ENCODE measurements around the gene USP34.

The USP34 gene

DNA sequence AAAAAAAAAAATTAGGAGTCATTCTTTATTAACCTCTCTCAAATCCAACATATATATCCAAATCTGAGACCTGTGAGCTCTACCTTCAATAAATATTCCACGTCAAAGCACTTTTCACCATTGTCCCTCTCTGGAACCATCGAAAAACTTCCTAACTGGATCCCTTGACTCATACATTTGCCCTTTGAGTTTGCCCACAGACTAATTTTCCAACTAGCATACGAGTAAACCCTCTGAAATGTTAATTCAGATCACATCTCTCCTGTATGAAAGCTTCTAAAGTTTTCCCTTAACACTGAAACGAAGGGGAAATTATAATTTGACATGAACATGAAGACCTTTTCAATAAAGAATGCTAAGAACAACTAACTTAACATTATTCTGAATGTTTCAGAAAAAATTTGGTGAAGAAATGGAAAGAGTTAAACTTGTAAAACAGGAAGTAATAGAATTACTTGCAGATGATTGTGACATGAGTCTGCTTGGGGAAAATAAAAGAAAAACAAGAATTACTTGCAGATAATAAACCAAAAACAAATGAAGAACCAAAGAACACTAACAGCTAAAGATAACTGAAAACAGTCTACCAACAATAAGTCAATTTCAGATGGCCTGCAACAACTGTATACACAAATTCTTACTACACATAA is 198.3 kb downstream of the USP34 start (continued):
- TF ChIP-seq ZFP69B (tag by site-specific recombination; IDR thresholded peaks at IDR 0.05) = no peak
- no peak for TF ChIP-seq ZNF600 (tag by site-specific recombination; IDR thresholded peaks at IDR 0.05)
- TF ChIP-seq ZBTB6 (tag by site-specific recombination; IDR thresholded peaks at IDR 0.05) = no peak
- no peak for TF ChIP-seq ZNF184 (tag by site-specific recombination; IDR thresholded peaks at IDR 0.05)
- no peak for TF ChIP-seq ZIC2 (tag by site-specific recombination; IDR thresholded peaks at IDR 0.05)
- TF ChIP-seq ZNF747 (tag by site-specific recombination; IDR thresholded peaks at IDR 0.05) = no peak
- no peak for TF ChIP-seq ZNF169 (tag by site-specific recombination; IDR thresholded peaks at IDR 0.05)
- TF ChIP-seq, protein P1, sequence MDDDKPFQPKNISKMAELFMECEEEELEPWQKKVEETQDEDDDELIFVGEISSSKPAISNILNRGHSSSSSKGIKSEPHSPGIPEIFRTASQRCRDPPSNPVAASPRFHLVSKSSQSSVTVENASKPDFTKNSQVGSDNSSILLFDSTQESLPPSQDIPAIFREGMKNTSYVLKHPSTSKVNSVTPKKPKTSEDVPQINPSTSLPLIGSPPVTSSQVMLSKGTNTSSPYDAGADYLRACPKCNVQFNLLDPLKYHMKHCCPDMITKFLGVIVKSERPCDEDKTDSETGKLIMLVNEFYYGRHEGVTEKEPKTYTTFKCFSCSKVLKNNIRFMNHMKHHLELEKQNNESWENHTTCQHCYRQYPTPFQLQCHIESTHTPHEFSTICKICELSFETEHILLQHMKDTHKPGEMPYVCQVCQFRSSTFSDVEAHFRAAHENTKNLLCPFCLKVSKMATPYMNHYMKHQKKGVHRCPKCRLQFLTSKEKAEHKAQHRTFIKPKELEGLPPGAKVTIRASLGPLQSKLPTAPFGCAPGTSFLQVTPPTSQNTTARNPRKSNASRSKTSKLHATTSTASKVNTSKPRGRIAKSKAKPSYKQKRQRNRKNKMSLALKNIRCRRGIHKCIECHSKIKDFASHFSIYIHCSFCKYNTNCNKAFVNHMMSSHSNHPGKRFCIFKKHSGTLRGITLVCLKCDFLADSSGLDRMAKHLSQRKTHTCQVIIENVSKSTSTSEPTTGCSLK (tag by site-specific recombination; IDR thresholded peaks at IDR 0.05) = no peak
- no peak for TF ChIP-seq MEIS1 (CRISPR knock-in tag; IDR thresholded peaks at IDR 0.05; ENCODE audit: borderline replicate concordance)

DNA sequence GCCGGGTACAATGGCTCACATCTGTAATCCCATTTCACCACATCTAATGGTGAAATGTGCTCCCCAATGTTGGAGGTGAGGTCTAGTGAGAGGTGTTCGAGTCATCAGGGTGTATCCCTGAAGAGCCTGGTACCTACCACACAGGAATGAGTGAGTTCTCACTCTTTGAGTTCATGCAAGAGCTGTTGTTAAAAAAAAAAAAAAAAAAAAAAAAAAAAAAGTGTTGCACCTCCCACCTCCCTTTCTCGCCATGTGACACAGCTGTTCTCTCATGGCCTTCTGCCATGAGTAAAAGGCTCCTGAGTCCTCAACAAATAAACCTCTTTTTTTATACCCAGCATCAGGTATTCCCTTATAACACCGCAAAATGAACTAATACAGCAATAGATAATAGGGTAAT is 202.6 kb downstream of the USP34 start:
- H3K27ac ChIP-seq (ENCODE audit: extremely low read depth, low read depth, low read length) = no peak overlapping the region
- H3K36me3 ChIP-seq (ENCODE audit: control insufficient read depth in 2 of 2, insufficient read depth in 1 of 2, low read length in 2 of 2) = peaks cover 22 to 25% of the 10 kb centered on the region in 2 experiments
- ChIA-PET POLR2A (no interaction called here), CTCF (no interaction called here)
- TF ChIP-seq ZNF18 (tag by site-specific recombination; IDR thresholded peaks at IDR 0.05) = no peak
- TF ChIP-seq ZNF362 (tag by site-specific recombination; IDR thresholded peaks at IDR 0.05) = 0 out of 2 replicates have a peak, but pooled peaks have one; percentile 29
- H3K4me3 ChIP-seq (ENCODE audit: low read depth, low read length) = no peak overlapping the region
- no peaks in the 10 kb centered on the region for H3K9me3 ChIP-seq (ENCODE audit: control insufficient read depth, insufficient read depth, low read depth, low read length)
- no peaks in the 10 kb centered on the region for H3K4me1 ChIP-seq (ENCODE audit: control insufficient read depth, insufficient read depth, low read length)

- no peak for TF ChIP-seq ZNF768 (tag by site-specific recombination; IDR thresholded peaks at IDR 0.05)
- TF ChIP-seq, protein P2, sequence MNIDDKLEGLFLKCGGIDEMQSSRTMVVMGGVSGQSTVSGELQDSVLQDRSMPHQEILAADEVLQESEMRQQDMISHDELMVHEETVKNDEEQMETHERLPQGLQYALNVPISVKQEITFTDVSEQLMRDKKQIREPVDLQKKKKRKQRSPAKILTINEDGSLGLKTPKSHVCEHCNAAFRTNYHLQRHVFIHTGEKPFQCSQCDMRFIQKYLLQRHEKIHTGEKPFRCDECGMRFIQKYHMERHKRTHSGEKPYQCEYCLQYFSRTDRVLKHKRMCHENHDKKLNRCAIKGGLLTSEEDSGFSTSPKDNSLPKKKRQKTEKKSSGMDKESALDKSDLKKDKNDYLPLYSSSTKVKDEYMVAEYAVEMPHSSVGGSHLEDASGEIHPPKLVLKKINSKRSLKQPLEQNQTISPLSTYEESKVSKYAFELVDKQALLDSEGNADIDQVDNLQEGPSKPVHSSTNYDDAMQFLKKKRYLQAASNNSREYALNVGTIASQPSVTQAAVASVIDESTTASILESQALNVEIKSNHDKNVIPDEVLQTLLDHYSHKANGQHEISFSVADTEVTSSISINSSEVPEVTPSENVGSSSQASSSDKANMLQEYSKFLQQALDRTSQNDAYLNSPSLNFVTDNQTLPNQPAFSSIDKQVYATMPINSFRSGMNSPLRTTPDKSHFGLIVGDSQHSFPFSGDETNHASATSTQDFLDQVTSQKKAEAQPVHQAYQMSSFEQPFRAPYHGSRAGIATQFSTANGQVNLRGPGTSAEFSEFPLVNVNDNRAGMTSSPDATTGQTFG (tag by site-specific recombination; IDR thresholded peaks at IDR 0.05; ENCODE audit: borderline replicate concordance) = no peak
- TF ChIP-seq ZBTB8A (tag by site-specific recombination; IDR thresholded peaks at IDR 0.05) = no peak
- no peak for TF ChIP-seq HOXD13 (CRISPR knock-in tag; IDR thresholded peaks at IDR 0.05; ENCODE audit: borderline replicate concordance)
- TF ChIP-seq ZNF362 (tag by site-specific recombination; IDR thresholded peaks at IDR 0.05) = no peak
- TF ChIP-seq EGR2 (tag by site-specific recombination; IDR thresholded peaks at IDR 0.05; ENCODE audit: low read depth) = no peak
- Histone ChIP-seq H3K4me1 (ENCODE audit: control insufficient read depth, insufficient read depth, low read length) (no peaks in the 10 kb centered on the region), H3K27ac (ENCODE audit: extremely low read depth, low read depth, low read length) (no peak overlapping the region), H3K4me3 (ENCODE audit: low read depth, low read length) (no peak overlapping the region), H3K36me3 (ENCODE audit: control insufficient read depth in 2 of 2, insufficient read depth in 1 of 2, low read length in 2 of 2) (peaks cover 24 to 28% of the 10 kb centered on the region in 2 experiments), H3K9me3 (ENCODE audit: control insufficient read depth, insufficient read depth, low read depth, low read length) (no peaks in the 10 kb centered on the region)
- ChIA-PET CTCF (interaction anchor here (0.6 kb wide), 1 partner anchor 52 kb away, joined by 3 read pairs; no protein-coding TSS in a partner anchor), POLR2A (interaction anchor here (0.6 to 0.7 kb wide), 2 partner anchors 27 to 256 kb away, joined by 3 read pairs; no protein-coding TSS in a partner anchor)
Measured at GRCh38 chr2:61266632-61267505, 204.0 kb downstream of the USP34 start.
